ENCODE measurements around the gene CLCN5. TPM values are rescaled to one million over a fixed set of nuclear protein-coding genes. Genes with fewer than 3 reads are reported as not detected.

The CLCN5 gene
- total RNA-seq, 5 donors from 2014 or later (not counting 1 experiment from before 2014, with no cell fraction given), result 1.4 to 2.3 (median 2.2) TPM

DNA sequence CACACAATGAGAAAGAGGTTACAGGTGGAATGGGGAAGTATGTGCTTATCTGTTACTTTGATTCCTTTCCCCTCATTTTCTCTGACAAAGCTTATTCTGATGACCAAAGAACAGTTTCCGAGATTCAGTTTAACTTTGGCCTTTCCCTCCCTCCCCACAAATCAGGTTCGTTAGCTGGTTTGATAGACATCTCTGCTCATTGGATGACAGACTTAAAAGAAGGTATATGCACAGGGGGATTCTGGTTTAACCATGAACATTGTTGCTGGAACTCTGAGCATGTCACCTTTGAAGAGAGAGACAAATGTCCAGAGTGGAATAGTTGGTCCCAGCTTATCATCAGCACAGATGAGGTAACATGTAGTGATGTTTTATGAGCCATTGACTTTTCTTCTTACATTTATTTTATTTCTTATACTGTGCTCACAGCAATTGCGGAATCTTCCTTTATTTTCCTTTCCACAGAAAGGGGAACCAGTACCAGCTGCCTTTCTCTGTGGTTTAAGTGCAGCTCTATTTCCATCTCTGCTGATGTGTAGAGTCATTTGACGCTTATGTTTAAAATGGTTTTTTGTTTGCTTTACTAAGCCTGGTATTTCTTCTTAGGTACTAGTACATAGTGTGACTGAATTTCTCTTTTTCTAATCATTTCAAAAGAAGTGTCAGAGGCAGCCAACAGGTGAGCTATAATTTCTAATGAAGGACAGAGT, 153.4 kb downstream of the CLCN5 start:
- Mint-ChIP-seq H3K4me1 (no peaks in the 10 kb centered on the region), H3K27me3 (peaks cover 0 to 10% of the 10 kb centered on the region in 2 donors), H3K36me3 (peaks cover 9% of the 10 kb centered on the region), H3K9me3 (no peaks in the 10 kb centered on the region), H3K27ac (no peak overlapping the region), H3K4me3 (no peak overlapping the region)
- WGBS (ENCODE audit: insufficient coverage), result no CpG with 5 or more reads among the region's 4 CpGs
- Histone ChIP-seq H3K9me3 (no peaks in the 10 kb centered on the region), H3K27ac (ENCODE audit: low read length) (no peak overlapping the region), H3K36me3 (ENCODE audit: control insufficient read depth in 2 of 2, extremely low read depth in 1 of 2, insufficient read depth in 1 of 2, low read length in 1 of 2) (no peaks in the 10 kb centered on the region), H3K27me3 (replicated peaks in 1 of 2; ENCODE audit: control insufficient read depth in 2 of 2, extremely low read depth in 1 of 2, insufficient read depth in 2 of 2, low read length in 1 of 2) (no peaks in the 10 kb centered on the region), H3K4me3 (ENCODE audit: control insufficient read depth in 1 of 2, extremely low read depth in 1 of 2, low read length in 1 of 2) (no peak overlapping the region), H3K4me1 (ENCODE audit: control insufficient read depth in 1 of 2, extremely low read depth in 1 of 2, insufficient read depth in 2 of 2, low read length in 2 of 2) (no peaks in the 10 kb centered on the region)
- ChIA-PET POLR2A (no interaction called here), CTCF (no interaction called here)
- no peak for ATAC-seq (replicated peaks in 1 of 4)
- no peak for DNase-seq

- Mint-ChIP-seq H3K4me3 (no peak overlapping the region), H3K4me1 (no peaks in the 10 kb centered on the region), H3K27ac (no peak overlapping the region), H3K36me3 (peaks cover 9% of the 10 kb centered on the region), H3K9me3 (no peaks in the 10 kb centered on the region), H3K27me3 (peaks cover 0 to 7% of the 10 kb centered on the region in 2 donors)
- no peaks in the 10 kb centered on the region for H3K4me1 ChIP-seq (ENCODE audit: control insufficient read depth in 1 of 2, extremely low read depth in 1 of 2, insufficient read depth in 2 of 2, low read length in 2 of 2)
- peak in 1 of 35 experiments; percentile 0 for DNase-seq
- no peaks in the 10 kb centered on the region for H3K27me3 ChIP-seq (replicated peaks in 1 of 2; ENCODE audit: control insufficient read depth in 2 of 2, extremely low read depth in 1 of 2, insufficient read depth in 2 of 2, low read length in 1 of 2)
- no peak for ATAC-seq (replicated peaks in 1 of 4)
- no peaks in the 10 kb centered on the region for H3K36me3 ChIP-seq (ENCODE audit: control insufficient read depth in 2 of 2, extremely low read depth in 1 of 2, insufficient read depth in 1 of 2, low read length in 1 of 2)
- no peak overlapping the region for H3K4me3 ChIP-seq (ENCODE audit: control insufficient read depth in 1 of 2, extremely low read depth in 1 of 2, low read length in 1 of 2)
- H3K9me3 ChIP-seq, result no peaks in the 10 kb centered on the region
- no CpG with 5 or more reads among the region's 3 CpGs for WGBS (ENCODE audit: insufficient coverage)
- ChIA-PET POLR2A (no interaction called here), CTCF (no interaction called here)
- no peak overlapping the region for H3K27ac ChIP-seq (ENCODE audit: low read length)
These were observed 159.0 kb downstream of the CLCN5 start for GRCh38 chrX:50081282-50081889.

GRCh38 chrX:50082741-50083140, 160.3 kb downstream of the CLCN5 start:
- ChIA-PET POLR2A (no interaction called here), CTCF (no interaction called here)
- H3K27ac ChIP-seq (ENCODE audit: low read length), result no peak overlapping the region
- no CpG with 5 or more reads among the region's 2 CpGs for WGBS (ENCODE audit: insufficient coverage)
- H3K4me3 Mint-ChIP-seq, result no peak overlapping the region
- no peak for ATAC-seq (replicated peaks in 1 of 4)
- H3K9me3 ChIP-seq, result no peaks in the 10 kb centered on the region
- no peak overlapping the region for H3K4me3 ChIP-seq (ENCODE audit: control insufficient read depth in 1 of 2, extremely low read depth in 1 of 2, low read length in 1 of 2)
- H3K27me3 Mint-ChIP-seq, result peaks cover 0 to 7% of the 10 kb centered on the region in 2 donors
- no peak for DNase-seq
- H3K9me3 Mint-ChIP-seq, result no peaks in the 10 kb centered on the region
- no peaks in the 10 kb centered on the region for H3K4me1 Mint-ChIP-seq
- H3K27me3 ChIP-seq (replicated peaks in 1 of 2; ENCODE audit: control insufficient read depth in 2 of 2, extremely low read depth in 1 of 2, insufficient read depth in 2 of 2, low read length in 1 of 2), result no peaks in the 10 kb centered on the region
- H3K4me1 ChIP-seq (ENCODE audit: control insufficient read depth in 1 of 2, extremely low read depth in 1 of 2, insufficient read depth in 2 of 2, low read length in 2 of 2), result no peaks in the 10 kb centered on the region
- H3K27ac Mint-ChIP-seq, result no peak overlapping the region
- peaks cover 8% of the 10 kb centered on the region for H3K36me3 Mint-ChIP-seq
- H3K36me3 ChIP-seq (ENCODE audit: control insufficient read depth in 2 of 2, extremely low read depth in 1 of 2, insufficient read depth in 1 of 2, low read length in 1 of 2), result no peaks in the 10 kb centered on the region

DNA sequence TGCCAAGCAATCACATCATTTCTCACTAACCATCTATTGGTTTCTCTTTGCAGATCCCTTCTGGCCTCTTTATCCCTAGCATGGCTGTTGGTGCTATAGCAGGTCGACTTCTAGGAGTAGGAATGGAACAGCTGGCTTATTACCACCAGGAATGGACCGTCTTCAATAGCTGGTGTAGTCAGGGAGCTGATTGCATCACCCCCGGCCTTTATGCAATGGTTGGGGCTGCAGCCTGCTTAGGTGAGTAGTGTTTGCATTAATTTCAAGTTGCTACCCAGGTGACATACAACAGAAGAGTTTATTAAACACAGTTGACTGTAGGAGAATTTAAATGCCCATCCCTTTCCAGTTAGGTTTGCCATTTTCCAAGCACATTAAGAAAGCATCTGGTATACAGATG, 166.2 kb downstream of the CLCN5 start:
- Mint-ChIP-seq H3K9me3 (no peaks in the 10 kb centered on the region), H3K4me1 (no peaks in the 10 kb centered on the region), H3K27ac (no peak overlapping the region), H3K36me3 (peaks cover 19% of the 10 kb centered on the region), H3K4me3 (no peak overlapping the region), H3K27me3 (peaks cover 0 to 16% of the 10 kb centered on the region in 2 donors)
- ChIA-PET CTCF (no interaction called here), POLR2A (no interaction called here)
- H3K4me1 ChIP-seq (ENCODE audit: control insufficient read depth in 1 of 2, extremely low read depth in 1 of 2, insufficient read depth in 2 of 2, low read length in 2 of 2), result no peaks in the 10 kb centered on the region
- H3K4me3 ChIP-seq (ENCODE audit: control insufficient read depth in 1 of 2, extremely low read depth in 1 of 2, low read length in 1 of 2), result no peak overlapping the region
- H3K27me3 ChIP-seq (replicated peaks in 1 of 2; ENCODE audit: control insufficient read depth in 2 of 2, extremely low read depth in 1 of 2, insufficient read depth in 2 of 2, low read length in 1 of 2), result no peaks in the 10 kb centered on the region
- WGBS (ENCODE audit: insufficient coverage), result no CpG with 5 or more reads among the region's 3 CpGs
- H3K36me3 ChIP-seq (ENCODE audit: control insufficient read depth in 2 of 2, extremely low read depth in 1 of 2, insufficient read depth in 1 of 2, low read length in 1 of 2), result no peaks in the 10 kb centered on the region
- no peak for DNase-seq
- ATAC-seq (replicated peaks in 1 of 4), result no peak
- H3K9me3 ChIP-seq, result no peaks in the 10 kb centered on the region
- H3K27ac ChIP-seq (ENCODE audit: low read length), result no peak overlapping the region

DNA sequence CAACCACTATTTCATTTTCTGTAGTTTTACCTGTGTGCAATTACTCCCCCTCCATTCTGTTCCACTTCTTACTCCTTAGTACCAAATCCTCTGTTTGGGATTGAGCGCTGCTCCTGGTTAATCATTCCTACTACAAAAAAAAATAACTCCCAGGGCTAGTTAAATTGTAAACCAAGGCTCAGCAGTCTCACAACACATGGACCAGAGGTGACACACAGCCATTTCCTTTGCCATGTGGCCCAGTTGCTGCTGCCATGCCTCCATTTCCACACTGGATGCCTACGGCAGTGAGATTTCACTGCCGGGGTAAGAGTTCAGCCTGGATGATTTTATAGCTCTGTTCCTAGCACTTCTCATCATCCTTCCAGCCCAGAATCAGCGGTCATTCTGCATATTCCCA, 171.2 kb downstream of the CLCN5 start:
- Histone ChIP-seq H3K27ac (ENCODE audit: low read length) (no peak overlapping the region), H3K27me3 (replicated peaks in 1 of 2; ENCODE audit: control insufficient read depth in 2 of 2, extremely low read depth in 1 of 2, insufficient read depth in 2 of 2, low read length in 1 of 2) (no peaks in the 10 kb centered on the region), H3K4me1 (ENCODE audit: control insufficient read depth in 1 of 2, extremely low read depth in 1 of 2, insufficient read depth in 2 of 2, low read length in 2 of 2) (no peaks in the 10 kb centered on the region), H3K9me3 (no peaks in the 10 kb centered on the region), H3K4me3 (ENCODE audit: control insufficient read depth in 1 of 2, extremely low read depth in 1 of 2, low read length in 1 of 2) (no peak overlapping the region), H3K36me3 (ENCODE audit: control insufficient read depth in 2 of 2, extremely low read depth in 1 of 2, insufficient read depth in 1 of 2, low read length in 1 of 2) (no peaks in the 10 kb centered on the region)
- peaks cover 0 to 6% of the 10 kb centered on the region in 2 donors for H3K27me3 Mint-ChIP-seq
- no peak overlapping the region for H3K27ac Mint-ChIP-seq
- DNase-seq, result no peak
- ATAC-seq (replicated peaks in 1 of 4), result no peak
- no peaks in the 10 kb centered on the region for H3K4me1 Mint-ChIP-seq
- H3K36me3 Mint-ChIP-seq, result peaks cover 11% of the 10 kb centered on the region
- 75% methylated on average over 2 of the region's 4 CpGs for WGBS (ENCODE audit: insufficient coverage)
- H3K4me3 Mint-ChIP-seq, result no peak overlapping the region
- H3K9me3 Mint-ChIP-seq, result no peaks in the 10 kb centered on the region
- CTCF ChIA-PET, result no interaction called here
- POLR2A ChIA-PET, result no interaction called here

DNA sequence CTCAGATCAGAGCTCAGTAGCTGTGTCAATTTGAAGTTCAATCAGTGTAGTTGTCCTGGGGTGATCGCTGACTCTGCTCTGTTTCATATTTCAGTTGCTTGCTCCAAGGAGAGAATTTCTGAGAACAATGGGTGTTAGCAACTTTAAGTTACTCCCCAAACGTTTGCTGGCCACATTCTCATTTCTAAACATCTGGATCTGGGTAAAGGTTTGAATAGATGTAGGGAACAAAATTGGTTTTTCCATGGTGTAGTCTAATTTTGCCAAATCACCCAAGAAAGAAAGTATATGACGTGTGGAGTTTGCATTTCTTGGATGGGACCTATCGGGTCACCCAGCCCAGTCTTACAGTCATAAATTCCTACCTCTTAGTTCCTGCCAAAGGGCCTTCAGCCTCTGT, 174.7 kb downstream of the CLCN5 start:
- ChIA-PET POLR2A (no interaction called here), CTCF (no interaction called here)
- no peaks in the 10 kb centered on the region for H3K9me3 ChIP-seq
- Mint-ChIP-seq H3K36me3 (no peaks in the 10 kb centered on the region), H3K27ac (no peak overlapping the region), H3K27me3 (peaks cover 0 to 8% of the 10 kb centered on the region in 2 donors), H3K4me1 (no peaks in the 10 kb centered on the region), H3K4me3 (no peak overlapping the region), H3K9me3 (no peaks in the 10 kb centered on the region)
- H3K36me3 ChIP-seq (ENCODE audit: control insufficient read depth in 2 of 2, extremely low read depth in 1 of 2, insufficient read depth in 1 of 2, low read length in 1 of 2), result no peaks in the 10 kb centered on the region
- H3K4me1 ChIP-seq (ENCODE audit: control insufficient read depth in 1 of 2, extremely low read depth in 1 of 2, insufficient read depth in 2 of 2, low read length in 2 of 2), result no peaks in the 10 kb centered on the region
- ATAC-seq (replicated peaks in 1 of 4) (no peak), DNase-seq (no peak)
- H3K27me3 ChIP-seq (replicated peaks in 1 of 2; ENCODE audit: control insufficient read depth in 2 of 2, extremely low read depth in 1 of 2, insufficient read depth in 2 of 2, low read length in 1 of 2), result no peaks in the 10 kb centered on the region
- H3K4me3 ChIP-seq (ENCODE audit: control insufficient read depth in 1 of 2, extremely low read depth in 1 of 2, low read length in 1 of 2), result no peak overlapping the region
- H3K27ac ChIP-seq (ENCODE audit: low read length), result no peak overlapping the region
- WGBS (ENCODE audit: insufficient coverage), result no CpG with 5 or more reads among the region's 4 CpGs
